HG03521 (cell line): ENCODE data around the gene CDH26.
"Not testable (repeated sequence)": the region's sequence is repeated elsewhere in the genome, so short reads cannot be mapped to it uniquely, and the experiment has no call there.

Experiments
- ATAC-seq: cut with Tn5 transposase; IDR thresholded peaks from one replicate; pipeline ENCODE4 v1.9.1; 2021; ENCODE audit warnings: mild to moderate bottlenecking, moderate library complexity; ENCODE audit not compliant: unreplicated experiment

Gene CDH26

GRCh38 chr20:59940129-59940955 is 17.9 kb upstream of the CDH26 start, which contains the start of the genes FAM217B and PPP1R3D:
TSS of gene FAM217B (plus strand) at chr20:59940389. CDS start at chr20:59943944, 3,555 bp downstream.
TSS of gene PPP1R3D (minus strand) at chr20:59940305. CDS start at chr20:59939931, 374 bp downstream.
- ATAC-seq = peak; percentile 96

GRCh38 chr20:59940956-59941294 is 17.3 kb upstream of the CDH26 start:
- no peak for ATAC-seq

- no peak for ATAC-seq
These were observed 16.0 kb upstream of the CDH26 start for GRCh38 chr20:59942245-59942644.

GRCh38 chr20:59944726-59945125 is 13.5 kb upstream of the CDH26 start:
- ATAC-seq = no peak

- no peak for ATAC-seq
These were observed 13.0 kb upstream of the CDH26 start for GRCh38 chr20:59945175-59945574.

GRCh38 chr20:59945731-59946130 is 12.5 kb upstream of the CDH26 start:
- no peak for ATAC-seq

GRCh38 chr20:59947376-59947775 is 10.8 kb upstream of the CDH26 start:
- ATAC-seq = no peak

- ATAC-seq = no peak
These were observed 10.0 kb upstream of the CDH26 start for GRCh38 chr20:59948212-59948611.

GRCh38 chr20:59948828-59949720 is 9.1 kb upstream of the CDH26 start:
- ATAC-seq = no peak

GRCh38 chr20:59949911-59950310 is 8.3 kb upstream of the CDH26 start:
- ATAC-seq = no peak

- ATAC-seq = no peak
These were observed 3.5 kb upstream of the CDH26 start for GRCh38 chr20:59954718-59955117.

- no peak for ATAC-seq
These were observed 3.0 kb upstream of the CDH26 start for GRCh38 chr20:59955131-59955796.

- ATAC-seq = not testable (repeated sequence)
These were observed 655 bp upstream of the CDH26 start for GRCh38 chr20:59957568-59957967.

- ATAC-seq = no peak
These were observed 403 bp downstream of the CDH26 start for GRCh38 chr20:59958626-59959025.

- ATAC-seq = no peak
These were observed 3.2 kb downstream of the CDH26 start for GRCh38 chr20:59961423-59961822.

- ATAC-seq = no peak
These were observed 3.9 kb downstream of the CDH26 start for GRCh38 chr20:59962155-59962554.

- ATAC-seq = no peak
These were observed 8.2 kb downstream of the CDH26 start for GRCh38 chr20:59966428-59966827.

GRCh38 chr20:59971428-59971827 is 13.2 kb downstream of the CDH26 start:
- ATAC-seq = no peak

GRCh38 chr20:59972037-59972801 is 14.0 kb downstream of the CDH26 start:
- no peak for ATAC-seq

GRCh38 chr20:59976156-59976782 is 18.0 kb downstream of the CDH26 start:
- no peak for ATAC-seq
